ENCODE results near the gene LECT2. TPM values are rescaled to one million over a fixed set of nuclear protein-coding genes. Genes with fewer than 3 reads are reported as not detected.

LECT2 gene
- total RNA-seq, 1 experiment from 2014 or later, result not detected

GRCh38 chr5:135975122-135975521 lies 20.3 kb upstream of the LECT2 start:
- intact Hi-C loops (cut with micrococcal nuclease; ENCODE audit: unreplicated experiment) (no loop called here), in situ Hi-C loops (cut with HindIII; ENCODE audit: low pct_unique_long_range_greater_than_20kb, low sequenced_read_pairs) (no loop called here)
- no peaks in the 10 kb centered on the region for H3K9me3 ChIP-seq (ENCODE audit: control insufficient read depth, insufficient read depth, low read depth, low read length)
- no peak overlapping the region for H3K4me3 ChIP-seq (ENCODE audit: low read depth in 2 of 2, low read length in 2 of 2)
- no peaks in the 10 kb centered on the region for H3K27me3 ChIP-seq (ENCODE audit: control insufficient read depth, insufficient read depth, low read length)
- ChIA-PET POLR2A (no interaction called here), CTCF (no interaction called here)
- DNase-seq (ENCODE audit: low read depth, low spot score) (no peak), ATAC-seq (no peak)
- BruUV-seq (replicated peaks), result no TSS peak
- H3K4me1 ChIP-seq (ENCODE audit: control insufficient read depth, insufficient read depth, low read length), result no peaks in the 10 kb centered on the region
- H3K27ac ChIP-seq (ENCODE audit: low read length), result no peak overlapping the region
- TF ChIP-seq SIN3A (IDR thresholded peaks at IDR 0.05; ENCODE audit: borderline replicate concordance, insufficient read depth, low read depth, low read length) (no peak), TCF7L2 (IDR thresholded peaks at IDR 0.05; ENCODE audit: low read depth, low read length) (no peak), POLR2AphosphoS5 (IDR thresholded peaks at IDR 0.05; ENCODE audit: low read depth, low read length) (no peak), CTCF (IDR thresholded peaks at IDR 0.05) (no peak), REST (IDR thresholded peaks at IDR 0.05; ENCODE audit: insufficient read depth in 1 of 2, low read depth in 2 of 2, low read length in 1 of 2) (no peak)
- no peaks in the 10 kb centered on the region for H3K36me3 ChIP-seq (ENCODE audit: control insufficient read depth, insufficient read depth, low read length)

GRCh38 chr5:135974021-135974600 lies 19.3 kb upstream of the LECT2 start:
- Histone ChIP-seq H3K36me3 (ENCODE audit: control insufficient read depth, insufficient read depth, low read length) (no peaks in the 10 kb centered on the region), H3K4me3 (ENCODE audit: low read depth in 2 of 2, low read length in 2 of 2) (no peak overlapping the region), H3K9me3 (ENCODE audit: control insufficient read depth, insufficient read depth, low read depth, low read length) (no peaks in the 10 kb centered on the region; the same call in 1 of the 2 replicates), H3K27ac (ENCODE audit: low read length) (no peak overlapping the region), H3K4me1 (ENCODE audit: control insufficient read depth, insufficient read depth, low read length) (no peaks in the 10 kb centered on the region), H3K27me3 (ENCODE audit: control insufficient read depth, insufficient read depth, low read length) (no peaks in the 10 kb centered on the region)
- intact Hi-C loops (cut with micrococcal nuclease; ENCODE audit: unreplicated experiment) (no loop called here), in situ Hi-C loops (cut with HindIII; ENCODE audit: low pct_unique_long_range_greater_than_20kb, low sequenced_read_pairs) (no loop called here)
- CTCF ChIA-PET, result no interaction called here
- DNase-seq (ENCODE audit: low read depth, low spot score) (no peak), ATAC-seq (no peak)
- TF ChIP-seq CTCF (IDR thresholded peaks at IDR 0.05) (no peak), TCF7L2 (IDR thresholded peaks at IDR 0.05; ENCODE audit: low read depth, low read length) (no peak), REST (IDR thresholded peaks at IDR 0.05; ENCODE audit: insufficient read depth in 1 of 2, low read depth in 2 of 2, low read length in 1 of 2) (no peak), POLR2AphosphoS5 (IDR thresholded peaks at IDR 0.05; ENCODE audit: low read depth, low read length) (no peak), SIN3A (IDR thresholded peaks at IDR 0.05; ENCODE audit: borderline replicate concordance, insufficient read depth, low read depth, low read length) (no peak)
- POLR2A ChIA-PET, result no interaction called here
- BruUV-seq (replicated peaks), result no TSS peak
